ENCODE measurements around the gene CHAT.

DNA sequence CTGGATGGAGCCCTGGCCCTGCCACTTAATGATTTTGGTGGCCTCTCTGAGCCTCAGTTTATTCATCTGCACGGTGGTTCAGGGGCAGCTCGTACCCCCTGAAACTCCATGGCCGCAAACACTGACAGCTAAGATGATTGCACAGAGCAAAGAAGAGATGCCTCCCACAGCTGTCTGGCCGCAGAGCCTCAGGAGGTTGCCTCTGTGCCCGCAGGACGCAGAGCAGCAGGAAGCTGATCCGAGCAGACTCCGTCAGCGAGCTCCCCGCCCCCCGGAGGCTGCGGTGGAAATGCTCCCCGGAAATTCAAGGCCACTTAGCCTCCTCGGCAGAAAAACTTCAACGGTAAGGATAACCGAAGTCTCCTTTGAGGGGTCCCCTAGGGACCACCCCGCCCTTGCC is 35.5 kb downstream of the CHAT start:
- TF ChIP-seq, protein P1, sequence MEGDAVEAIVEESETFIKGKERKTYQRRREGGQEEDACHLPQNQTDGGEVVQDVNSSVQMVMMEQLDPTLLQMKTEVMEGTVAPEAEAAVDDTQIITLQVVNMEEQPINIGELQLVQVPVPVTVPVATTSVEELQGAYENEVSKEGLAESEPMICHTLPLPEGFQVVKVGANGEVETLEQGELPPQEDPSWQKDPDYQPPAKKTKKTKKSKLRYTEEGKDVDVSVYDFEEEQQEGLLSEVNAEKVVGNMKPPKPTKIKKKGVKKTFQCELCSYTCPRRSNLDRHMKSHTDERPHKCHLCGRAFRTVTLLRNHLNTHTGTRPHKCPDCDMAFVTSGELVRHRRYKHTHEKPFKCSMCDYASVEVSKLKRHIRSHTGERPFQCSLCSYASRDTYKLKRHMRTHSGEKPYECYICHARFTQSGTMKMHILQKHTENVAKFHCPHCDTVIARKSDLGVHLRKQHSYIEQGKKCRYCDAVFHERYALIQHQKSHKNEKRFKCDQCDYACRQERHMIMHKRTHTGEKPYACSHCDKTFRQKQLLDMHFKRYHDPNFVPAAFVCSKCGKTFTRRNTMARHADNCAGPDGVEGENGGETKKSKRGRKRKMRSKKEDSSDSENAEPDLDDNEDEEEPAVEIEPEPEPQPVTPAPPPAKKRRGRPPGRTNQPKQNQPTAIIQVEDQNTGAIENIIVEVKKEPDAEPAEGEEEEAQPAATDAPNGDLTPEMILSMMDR (IDR thresholded peaks at IDR 0.05; ENCODE audit: extremely low read depth in 1 of 2, insufficient read depth in 1 of 2, low read depth in 1 of 2, low read length in 2 of 2) = no peak
- TF ChIP-seq EZH2 (IDR thresholded peaks at IDR 0.05; ENCODE audit: borderline replicate concordance, low read depth, low read length, severe bottlenecking) = no peak
